Progenitor cell of endocrine pancreas (in vitro differentiated cells): Measurements from ENCODE around the gene ANGPTL1. TPM values are rescaled to one million over a fixed set of nuclear protein-coding genes. Genes with fewer than 3 reads are reported as not detected.

Experiments
- DNase-seq: peaks from one replicate; pipeline ENCODE4 v3.0.0; 2021; ENCODE audit warnings: low spot score; ENCODE audit not compliant: unreplicated experiment
- H3K27ac Mint-ChIP-seq: 2 replicates; pipeline ENCODE4 v1.8.0; 2021; ENCODE audit warnings: mild to moderate bottlenecking, moderate library complexity, mixed read lengths
- H3K27me3 Mint-ChIP-seq: 2 replicates; pipeline ENCODE4 v1.8.0; 2021; ENCODE audit warnings: mixed read lengths
- H3K36me3 Mint-ChIP-seq: 2 replicates; pipeline ENCODE4 v1.8.0; 2022; ENCODE audit warnings: mixed read lengths; ENCODE audit not compliant: insufficient read depth
- H3K4me1 Mint-ChIP-seq: 2 replicates; pipeline ENCODE4 v1.8.0; 2021; ENCODE audit warnings: low read depth, mixed read lengths
- H3K4me3 Mint-ChIP-seq: 2 replicates; pipeline ENCODE4 v1.8.0; 2021; ENCODE audit warnings: low read depth, mild to moderate bottlenecking, moderate library complexity, mixed read lengths
- H3K9me3 Mint-ChIP-seq: 2 replicates; pipeline ENCODE4 v1.8.0; 2021; ENCODE audit warnings: low read depth, mixed read lengths
- CTCF ChIP-seq: fragments of 200-600 bp; sonication (generic); IDR thresholded peaks from one replicate; pipeline ENCODE4 v1.5.0; 2021; ENCODE audit warnings: antibody characterized with exemption, mild to moderate bottlenecking; ENCODE audit not compliant: unreplicated experiment
- long read RNA-seq: library from polyadenylated mRNA; unstranded; transcript quantifications from one replicate; pipeline ENCODE4 v2.0.0, GENCODE V29; 2020
- total RNA-seq: library from RNA; stranded (reverse); gene quantifications from 2 replicates; pipeline ENCODE4 v1.2.1, GENCODE V29; 2021

Gene ANGPTL1
- total RNA-seq: 0.22 TPM in 1 of 2 replicates, not detected in the other
- long read RNA-seq, partial matches to known transcripts: 0 of 1 reads
- long read RNA-seq, other reads (novel, unspliced or antisense): 1 of 1 reads

GRCh38 chr1:178870944-178871343 is at the start of gene ANGPTL1:
TSS of gene ANGPTL1 (minus strand) at chr1:178871077. CDS start at chr1:178865776, 5,301 bp downstream.
- Mint-ChIP-seq H3K36me3 (peaks cover 5% of the 10 kb centered on the region), H3K27ac (peak within 1 kb of the TSS; percentile 81), H3K4me1 (peaks cover 24% of the 10 kb centered on the region), H3K9me3 (no peaks in the 10 kb centered on the region), H3K27me3 (no peaks in the 10 kb centered on the region), H3K4me3 (no peak within 1 kb of the TSS)
- TF ChIP-seq CTCF: no peak
- DNase-seq: no peak

GRCh38 chr1:178919581-178919980 is 48.7 kb upstream of the ANGPTL1 start:
- Mint-ChIP-seq H3K4me3 (no peak overlapping the region), H3K4me1 (peaks cover 37% of the 10 kb centered on the region), H3K36me3 (peaks cover 26% of the 10 kb centered on the region), H3K27ac (no peak overlapping the region), H3K9me3 (peaks cover 8% of the 10 kb centered on the region), H3K27me3 (no peaks in the 10 kb centered on the region)
- no peak for DNase-seq
- no peak for TF ChIP-seq CTCF

GRCh38 chr1:178918955-178919354 is 48.1 kb upstream of the ANGPTL1 start:
- DNase-seq: no peak
- Mint-ChIP-seq H3K27me3 (no peaks in the 10 kb centered on the region), H3K27ac (no peak overlapping the region), H3K36me3 (peaks cover 25% of the 10 kb centered on the region), H3K4me1 (peaks cover 37% of the 10 kb centered on the region), H3K9me3 (peaks cover 3% of the 10 kb centered on the region), H3K4me3 (no peak overlapping the region)
- no peak for TF ChIP-seq CTCF

- H3K27ac Mint-ChIP-seq: peak overlapping the region; percentile 29
- TF ChIP-seq CTCF: no peak
- no peaks in the 10 kb centered on the region for H3K9me3 Mint-ChIP-seq
- H3K4me1 Mint-ChIP-seq: peaks cover 37% of the 10 kb centered on the region
- no peak overlapping the region for H3K4me3 Mint-ChIP-seq
- no peaks in the 10 kb centered on the region for H3K27me3 Mint-ChIP-seq
- no peak for DNase-seq
- H3K36me3 Mint-ChIP-seq: peaks cover 21% of the 10 kb centered on the region
Observed at GRCh38 chr1:178918308-178918707, 47.4 kb upstream of the ANGPTL1 start.

- no peak for TF ChIP-seq CTCF
- Mint-ChIP-seq H3K4me1 (peaks cover 37% of the 10 kb centered on the region), H3K27ac (peak overlapping the region; percentile 65)
Observed at GRCh38 chr1:178916448-178917174, 45.7 kb upstream of the ANGPTL1 start.

More at GRCh38 chr1:178916448-178917174, 45.7 kb upstream of the ANGPTL1 start:
- Mint-ChIP-seq H3K27me3 (no peaks in the 10 kb centered on the region), H3K9me3 (no peaks in the 10 kb centered on the region), H3K4me3 (no peak overlapping the region), H3K36me3 (peaks cover 24% of the 10 kb centered on the region)
- DNase-seq: no peak
